IMR-90 (cell line): ENCODE measurements around the gene PLCG1. TPM values are rescaled to one million over a fixed set of nuclear protein-coding genes. Genes with fewer than 3 reads are reported as not detected.

ENCODE experiments used
- ATAC-seq: fragments of 200-7000 bp; cut with Tn5 transposase; 2 replicates; pipeline ENCODE4 v1.9.1; 2020; ENCODE audit warnings: low read depth, mild to moderate bottlenecking, moderate library complexity
- BruUV-seq: library from RNA; stranded (reverse); fragments of 400-500 nt; replicated peaks from 2 replicates; lab custom pipeline; 2021; lab: Mats Ljungman, UMichigan
- CTCF ChIA-PET: fragments of 300-600 bp; formaldehyde crosslinking; extraction: SDS; loops from one replicate; lab custom pipeline; 2021; ENCODE audit warnings: antibody characterized with exemption; lab: Yijun Ruan, JAX
- POLR2A ChIA-PET: fragments of 300-600 bp; sonication (Branson Sonifier 250); formaldehyde crosslinking; loops from one replicate; lab custom pipeline; 2022; ENCODE audit warnings: antibody characterized with exemption; ENCODE audit not compliant: unreplicated experiment; lab: Charles Lee
- DNase-seq: peaks from one replicate; pipeline ENCODE4 v3.0.0; 2013
- H2AFZ ChIP-seq: replicated peaks from 2 replicates; pipeline ENCODE3; 2013; ENCODE audit warnings: low read length, mild to moderate bottlenecking; ENCODE audit not compliant: poor library complexity
- H2AK5ac ChIP-seq: 2 replicates; pipeline ENCODE4 v1.6.1; 2013; ENCODE audit warnings: low read depth, low read length, inconsistent platforms
- H2AK9ac ChIP-seq: replicated peaks from 2 replicates; pipeline ENCODE3; 2013; ENCODE audit warnings: mild to moderate bottlenecking, low read depth, low read length, moderate library complexity; ENCODE audit not compliant: poor library complexity
- H2BK120ac ChIP-seq: 2 replicates; pipeline ENCODE4 v1.6.1; 2013; ENCODE audit warnings: low read depth, low read length, inconsistent platforms
- H2BK15ac ChIP-seq: 3 replicates; pipeline ENCODE4 v1.6.1; 2013; ENCODE audit warnings: low read depth, low read length, inconsistent platforms
- H2BK20ac ChIP-seq: 2 replicates; pipeline ENCODE4 v1.6.1; 2013; ENCODE audit warnings: low read depth, mild to moderate bottlenecking, inconsistent platforms, low read length, moderate library complexity
- H2BK5ac ChIP-seq: 2 replicates; pipeline ENCODE4 v1.6.1; 2013; ENCODE audit warnings: mild to moderate bottlenecking, low read depth, low read length, inconsistent platforms; ENCODE audit not compliant: poor library complexity, severe bottlenecking
- H3K14ac ChIP-seq: replicated peaks from 2 replicates; pipeline ENCODE4 v1.6.1; 2013; ENCODE audit warnings: low read depth, low read length, inconsistent platforms
- H3K18ac ChIP-seq: 2 replicates; pipeline ENCODE4 v1.6.1; 2013; ENCODE audit warnings: low read depth, low read length, control low read depth
- H3K23ac ChIP-seq: 2 replicates; pipeline ENCODE4 v1.6.1; 2013; ENCODE audit warnings: low read depth, low read length, inconsistent platforms
- H3K27ac ChIP-seq: 2 replicates; pipeline ENCODE4 v1.5.1; 2013; ENCODE audit warnings: mild to moderate bottlenecking, control low read depth, low read length; ENCODE audit not compliant: insufficient read depth
- H3K27me3 ChIP-seq: 2 replicates; pipeline ENCODE4 v1.6.1; 2013; ENCODE audit warnings: low read length; ENCODE audit not compliant: control insufficient read depth, insufficient read depth
- H3K36me3 ChIP-seq: 2 replicates; pipeline ENCODE4 v1.6.1; 2013; ENCODE audit warnings: low read length, mixed read lengths; ENCODE audit not compliant: control insufficient read depth, insufficient read depth
- H3K4ac ChIP-seq: 2 replicates; pipeline ENCODE4 v1.6.1; 2013; ENCODE audit warnings: low read depth, low read length, inconsistent platforms
- H3K4me1 ChIP-seq: 2 replicates; pipeline ENCODE4 v1.6.1; 2013; ENCODE audit warnings: low read length, mixed read lengths; ENCODE audit not compliant: control insufficient read depth, insufficient read depth
- H3K4me2 ChIP-seq: 2 replicates; pipeline ENCODE4 v1.6.1; 2013; ENCODE audit warnings: low read depth, mild to moderate bottlenecking, control low read depth, low read length, moderate library complexity
- H3K4me3 ChIP-seq: 2 replicates; pipeline ENCODE4 v1.5.1; 2013; ENCODE audit warnings: low read depth, mild to moderate bottlenecking, control low read depth, low read length, moderate library complexity; ENCODE audit not compliant: insufficient read depth
- H3K56ac ChIP-seq: 2 replicates; pipeline ENCODE4 v1.6.1; 2013; ENCODE audit warnings: low read length, inconsistent platforms; ENCODE audit not compliant: insufficient read depth; ENCODE audit errors: extremely low read depth
- H3K79me1 ChIP-seq, 2 experiments: 2 replicates each; pipeline ENCODE4 v1.6.1; 2013; ENCODE audit warnings: low read length in 2 of 2, inconsistent platforms in 1 of 2, low read depth in 1 of 2
- H3K9ac ChIP-seq: 2 replicates; pipeline ENCODE4 v1.6.1; 2013; ENCODE audit warnings: low read depth, low read length, control low read depth
- H3K9me1 ChIP-seq: 2 replicates; pipeline ENCODE4 v1.6.1; 2013; ENCODE audit warnings: low read length, inconsistent platforms; ENCODE audit not compliant: insufficient read depth
- H3K9me3 ChIP-seq: 2 replicates; pipeline ENCODE4 v1.6.1; 2013; ENCODE audit warnings: low read length; ENCODE audit not compliant: control insufficient read depth, insufficient read depth
- H4K20me1 ChIP-seq: 2 replicates; pipeline ENCODE4 v1.6.1; 2013; ENCODE audit warnings: low read length, inconsistent platforms; ENCODE audit not compliant: insufficient read depth
- H4K5ac ChIP-seq: 2 replicates; pipeline ENCODE4 v1.6.1; 2013; ENCODE audit warnings: mild to moderate bottlenecking, low read depth, low read length, control low read depth
- H4K8ac ChIP-seq, 2 experiments: 2 replicates each; pipeline ENCODE4 v1.6.1; 2013; ENCODE audit warnings: low read depth in 2 of 2, low read length in 2 of 2, control low read depth in 1 of 2, inconsistent platforms in 1 of 2
- H4K91ac ChIP-seq: 2 replicates; pipeline ENCODE4 v1.6.1; 2013; ENCODE audit warnings: low read depth, low read length, inconsistent platforms; ENCODE audit not compliant: insufficient read depth
- BHLHE40 ChIP-seq: fragments of 150-350 bp; IDR thresholded peaks from 2 replicates; pipeline ENCODE4 v1.6.1; 2016; ENCODE audit warnings: mild to moderate bottlenecking, low read depth, low read length
- CEBPB ChIP-seq: IDR thresholded peaks from 2 replicates; pipeline ENCODE4 v1.6.1; 2012; ENCODE audit warnings: low read depth, low read length, improper control_type of control experiment
- CHD1 ChIP-seq: IDR thresholded peaks from 2 replicates; pipeline ENCODE4 v1.6.1; 2012; ENCODE audit warnings: low read depth, low read length, improper control_type of control experiment
- CTCF ChIP-seq: conservative IDR thresholded peaks from 2 replicates; pipeline ENCODE4 v1.5.1; 2012; ENCODE audit warnings: mild to moderate bottlenecking, low read depth, low read length, improper control_type of control experiment
- ELK1 ChIP-seq: fragments of 150-350 bp; IDR thresholded peaks from 2 replicates; pipeline ENCODE4 v1.6.1; 2016; ENCODE audit warnings: low read depth, mild to moderate bottlenecking, low read length, moderate library complexity, borderline replicate concordance
- FOS ChIP-seq: fragments of 150-350 bp; IDR thresholded peaks from 2 replicates; pipeline ENCODE4 v1.6.1; 2016; ENCODE audit warnings: low read depth, low read length
- MAFK ChIP-seq: IDR thresholded peaks from 2 replicates; pipeline ENCODE4 v1.6.1; 2012; ENCODE audit warnings: low read depth, low read length, improper control_type of control experiment
- MAZ ChIP-seq: IDR thresholded peaks from 2 replicates; pipeline ENCODE4 v1.6.1; 2012; ENCODE audit warnings: low read depth, mild to moderate bottlenecking, low read length, improper control_type of control experiment, moderate library complexity, borderline replicate concordance
- MXI1 ChIP-seq: IDR thresholded peaks from 2 replicates; pipeline ENCODE4 v1.6.1; 2012; ENCODE audit warnings: low read depth, mild to moderate bottlenecking, low read length, moderate library complexity, borderline replicate concordance
- POLR2A ChIP-seq: IDR thresholded peaks from 2 replicates; pipeline ENCODE4 v1.6.1; 2012; ENCODE audit warnings: mild to moderate bottlenecking, low read depth, low read length
- RAD21 ChIP-seq: IDR thresholded peaks from 2 replicates; pipeline ENCODE4 v1.6.1; 2012; ENCODE audit warnings: low read length, improper control_type of control experiment
- RCOR1 ChIP-seq: IDR thresholded peaks from 2 replicates; pipeline ENCODE4 v1.6.1; 2012; ENCODE audit warnings: mild to moderate bottlenecking, low read length, improper control_type of control experiment; ENCODE audit not compliant: insufficient replicate concordance
- RFX5 ChIP-seq: IDR thresholded peaks from 2 replicates; pipeline ENCODE4 v1.8.0; 2012; ENCODE audit warnings: low read depth, mild to moderate bottlenecking, low read length, moderate library complexity
- SMC3 ChIP-seq: fragments of 150-350 bp; IDR thresholded peaks from 2 replicates; pipeline ENCODE4 v1.6.1; 2016; ENCODE audit warnings: low read depth, mild to moderate bottlenecking, antibody characterized with exemption, low read length, moderate library complexity
- WGBS, 2 experiments: methylation state at CpG; one replicate each; pipeline versions ENCODE4 v1.1.5 to v1.1.7; 2013; ENCODE audit warnings: missing lambda C conversion rate in 2 of 2; ENCODE audit not compliant: insufficient read length in 1 of 2; ENCODE audit errors: extremely low coverage in 2 of 2; 5-methylcytosine and 5-hydroxymethylcytosine counted together
- dilution Hi-C: fragments of 300-500 bp; cut with HindIII; formaldehyde crosslinking; loops from one replicate; pipeline ENCODE4 v1.14.3; 2018; ENCODE audit warnings: low sequenced_read_pairs; ENCODE audit not compliant: unreplicated experiment
- in situ Hi-C: fragments of 300-500 bp; cut with MboI; formaldehyde crosslinking; loops from 3 replicates; pipeline ENCODE4 v1.14.3; 2019; ENCODE audit warnings: low sequenced_read_pairs, inconsistent platforms, mixed read lengths
- intact Hi-C: fragments of 100-400 bp; cut with micrococcal nuclease; formaldehyde crosslinking; loops from 2 replicates; pipeline ENCODE4 v1.10.0; 2022
- polyA plus RNA-seq, 3 experiments: library from polyadenylated mRNA; depleted of rRNA; stranded (reverse); fragments of >200 nt; gene quantifications; 2 replicates each; pipeline ENCODE4 v1.2.3, GENCODE V29; 2012; ENCODE audit warnings: low replicate concordance in 1 of 3
- total RNA-seq: library from RNA; depleted of rRNA; stranded (reverse); fragments of >200 nt; gene quantifications from 2 replicates; pipeline ENCODE4 v1.2.3, GENCODE V29; 2012

Gene PLCG1
- total and polyA plus RNA-seq, 2 of the 4 experiments (the other 2 are of a cell fraction): 59.1 to 69.1 TPM

GRCh38 chr20:41158082-41158625 lies 20.8 kb downstream of the PLCG1 start:
- Histone ChIP-seq H2BK20ac (no peak overlapping the region), H4K8ac (no peak overlapping the region), H3K9ac (no peak overlapping the region), H3K9me3 (no peaks in the 10 kb centered on the region), H3K18ac (no peak overlapping the region), H3K4me2 (no peak overlapping the region), H3K4ac (no peak overlapping the region), H2BK15ac (no peak overlapping the region), H3K36me3 (peaks cover 33% of the 10 kb centered on the region), H3K27me3 (no peaks in the 10 kb centered on the region), H2AK9ac (no peak overlapping the region), H3K27ac (no peak overlapping the region), H2BK5ac (no peak overlapping the region), H4K20me1 (peaks cover 85% of the 10 kb centered on the region), H4K91ac (no peak overlapping the region), H2BK120ac (no peak overlapping the region), H3K23ac (no peak overlapping the region), H2AK5ac (no peak overlapping the region), H2AFZ (no peak overlapping the region), H3K4me3 (no peak overlapping the region), H3K56ac (no peak overlapping the region), H3K14ac (no peak overlapping the region), H3K4me1 (peaks cover 3% of the 10 kb centered on the region), H3K9me1 (peaks cover 54% of the 10 kb centered on the region), H4K5ac (no peak overlapping the region), H3K79me1 (peaks cover 57 to 97% of the 10 kb centered on the region in 2 experiments)
- TF ChIP-seq CEBPB (no peak), ELK1 (no peak), BHLHE40 (no peak), MAFK (no peak), POLR2A (no peak), CHD1 (no peak), SMC3 (no peak), MAZ (no peak), MXI1 (no peak), FOS (no peak), RCOR1 (no peak), RFX5 (no peak), CTCF (no peak), RAD21 (no peak)
- intact Hi-C loops (no loop called here), in situ Hi-C loops (loop anchor here (25.0 kb wide), 1 partner anchor 454 kb away; the partner anchor contains the start of gene CHD6), dilution Hi-C loops (no loop called here)
- DNase-seq (no peak), ATAC-seq (no peak)
- ChIA-PET POLR2A (no interaction called here), CTCF (interaction anchor here (1.0 kb wide), 1 partner anchor 12 kb away, joined by 4 read pairs; no protein-coding TSS in a partner anchor)
- 83% methylated on average over 2 of the region's 6 CpGs; no CpG with 5 or more reads in 1 of the 2 experiments for WGBS, 2 experiments
- no TSS peak for BruUV-seq
